GM11168 (cell line): ENCODE results near the gene BTBD2.

Experiments used
- in situ Hi-C: fragments of 300-500 bp; cut with MboI; formaldehyde crosslinking; loops from one replicate; pipeline ENCODE4 v1.12.0; 2022; ENCODE audit warnings: low sequenced_read_pairs; ENCODE audit not compliant: unreplicated experiment

BTBD2 gene

GRCh38 chr19:1944916-1945561 is 70.5 kb downstream of the BTBD2 start:
- in situ Hi-C loops: no loop called here

DNA sequence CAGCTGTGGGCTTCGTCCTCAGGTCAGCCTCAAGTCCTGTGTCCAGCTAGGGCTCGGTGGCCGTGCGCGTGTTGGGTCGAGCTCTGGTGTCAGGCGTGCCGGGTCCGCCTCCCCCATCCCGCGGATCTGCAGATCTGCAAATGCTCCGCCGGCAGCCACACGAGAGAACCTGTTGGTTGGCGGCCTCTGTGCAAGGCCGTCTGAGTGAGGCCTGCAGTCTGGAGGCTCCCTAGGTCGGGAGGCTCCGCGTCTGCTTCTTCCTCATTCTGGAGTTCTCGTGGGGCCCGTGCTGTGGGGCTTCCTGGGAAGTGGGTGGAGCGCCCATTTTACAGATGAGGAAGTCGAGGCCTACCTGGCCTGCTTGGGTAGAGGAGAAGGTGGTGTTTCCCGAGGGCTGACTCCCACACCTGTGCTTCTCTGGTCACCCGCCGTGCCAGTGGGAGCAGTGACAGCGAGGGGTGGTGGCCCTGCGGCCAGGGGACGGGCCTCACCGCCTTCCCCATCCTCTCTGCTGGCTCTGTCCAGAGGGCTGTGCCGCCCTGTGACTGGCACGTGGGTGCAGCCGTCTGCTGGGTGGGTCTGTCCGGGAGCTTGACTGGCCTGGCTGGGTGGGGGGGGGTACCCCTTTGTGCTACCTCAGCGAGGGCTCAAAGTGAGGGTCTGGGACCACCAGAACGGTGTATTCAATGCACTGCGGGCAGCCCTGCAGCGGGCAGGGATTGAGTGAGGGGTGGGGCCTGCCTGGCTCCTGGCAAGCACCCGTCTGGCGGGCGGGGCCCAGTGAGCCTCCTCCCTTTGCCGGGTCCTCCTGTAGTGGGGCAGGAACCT is 71.2 kb downstream of the BTBD2 start:
- in situ Hi-C loops: no loop called here

DNA sequence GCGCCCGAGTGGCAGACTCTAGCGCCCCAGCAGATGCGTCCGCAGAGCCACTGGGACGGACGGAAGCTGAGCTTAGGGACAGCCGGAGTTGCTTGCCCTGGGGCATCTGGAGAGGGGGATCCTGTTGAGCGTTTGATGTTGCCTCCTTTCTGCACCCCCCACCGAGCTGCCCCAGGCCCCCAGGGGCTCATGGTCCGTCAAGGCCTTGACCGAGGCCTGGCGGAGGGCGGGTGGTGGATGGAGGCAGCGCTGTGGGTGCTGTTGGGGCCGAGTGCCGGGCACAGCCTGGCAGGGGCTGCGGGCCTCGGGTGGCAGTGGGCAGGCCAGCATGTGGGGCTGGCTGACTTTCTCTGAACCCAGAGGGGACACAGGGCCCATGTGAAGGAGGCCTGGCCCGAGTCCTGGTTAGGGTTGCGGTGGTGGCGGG is 71.8 kb downstream of the BTBD2 start:
- in situ Hi-C loops: no loop called here

DNA sequence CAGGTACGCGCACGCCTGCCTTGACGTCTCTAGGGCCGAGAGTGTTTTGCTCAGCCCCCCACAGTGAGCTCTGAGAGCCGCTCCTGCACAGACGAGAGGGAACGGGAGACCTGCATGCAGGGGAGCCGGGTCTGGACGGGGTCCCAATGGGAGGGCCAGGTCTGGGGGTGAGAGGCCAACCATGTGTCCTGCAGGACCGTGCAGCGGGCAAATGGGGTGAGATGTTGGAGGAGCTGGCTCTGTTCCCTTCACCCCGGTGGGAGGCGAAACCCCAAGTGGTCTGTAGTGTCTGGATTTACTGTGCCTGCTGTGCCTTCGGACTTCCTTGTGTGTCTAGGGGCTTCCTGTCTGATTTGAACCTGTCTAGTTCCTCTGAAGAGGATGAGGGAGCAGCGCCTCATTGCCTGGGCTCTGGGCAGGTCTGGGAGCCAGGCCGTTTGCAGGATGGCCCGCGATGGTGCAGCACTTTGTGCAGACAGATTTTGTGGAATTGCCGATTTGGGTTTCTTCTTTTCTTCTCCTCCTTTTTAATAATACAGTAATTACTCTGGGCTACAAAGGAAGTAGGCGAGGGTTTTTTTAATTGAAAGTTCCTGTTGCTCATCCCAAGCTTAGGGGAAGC is 72.5 kb downstream of the BTBD2 start:
- in situ Hi-C loops: no loop called here

DNA sequence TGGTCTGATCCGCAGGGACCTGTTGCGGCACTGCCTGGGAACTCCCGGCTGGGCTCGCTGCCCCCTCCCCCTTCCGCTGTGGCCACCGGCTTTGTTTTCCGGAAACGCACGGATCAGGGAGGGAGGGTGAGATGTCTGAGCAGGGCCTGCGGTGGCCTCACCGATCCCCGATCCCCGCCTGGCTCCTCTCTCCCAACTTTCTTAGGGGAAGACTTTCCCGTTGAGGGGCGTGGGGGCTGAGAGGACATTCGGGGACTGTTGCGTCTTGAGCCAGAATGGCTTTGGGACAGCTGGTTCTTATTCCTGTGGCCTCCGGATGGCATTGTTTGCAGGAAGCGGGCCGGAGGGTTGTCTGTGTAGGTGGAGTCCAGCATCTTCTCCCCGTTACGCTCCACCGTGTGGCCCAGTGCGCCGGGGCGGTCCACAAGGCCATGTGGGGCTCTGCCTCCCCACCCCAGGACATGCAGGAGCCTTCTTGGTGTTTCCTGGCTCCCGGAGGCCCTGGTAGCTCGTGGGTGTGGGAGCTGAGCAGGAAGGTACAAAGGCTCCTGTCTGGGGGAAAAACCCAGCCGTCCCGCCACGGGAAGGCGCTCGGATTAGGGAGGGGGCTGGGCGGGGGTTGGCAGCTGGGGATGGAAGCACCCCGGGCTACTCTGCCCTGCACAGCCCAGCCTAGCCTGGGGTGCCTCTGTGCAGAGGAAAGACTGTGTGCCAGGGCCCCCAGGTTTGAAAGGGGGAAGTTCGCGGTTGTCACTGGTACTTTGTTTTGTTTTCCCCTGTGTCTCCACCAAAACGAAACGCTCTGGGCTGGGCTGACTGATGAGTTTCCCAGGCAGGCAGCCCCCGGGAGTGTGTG is 73.2 kb downstream of the BTBD2 start:
- in situ Hi-C loops: no loop called here

GRCh38 chr19:1941146-1942077 is 74.1 kb downstream of the BTBD2 start, which contains the start of gene CSNK1G2:
Gene CSNK1G2, plus strand, starts transcription at chr19:1941172. Its CDS starts 28,601 bp downstream, at chr19:1969773.
- in situ Hi-C loops: no loop called here

DNA sequence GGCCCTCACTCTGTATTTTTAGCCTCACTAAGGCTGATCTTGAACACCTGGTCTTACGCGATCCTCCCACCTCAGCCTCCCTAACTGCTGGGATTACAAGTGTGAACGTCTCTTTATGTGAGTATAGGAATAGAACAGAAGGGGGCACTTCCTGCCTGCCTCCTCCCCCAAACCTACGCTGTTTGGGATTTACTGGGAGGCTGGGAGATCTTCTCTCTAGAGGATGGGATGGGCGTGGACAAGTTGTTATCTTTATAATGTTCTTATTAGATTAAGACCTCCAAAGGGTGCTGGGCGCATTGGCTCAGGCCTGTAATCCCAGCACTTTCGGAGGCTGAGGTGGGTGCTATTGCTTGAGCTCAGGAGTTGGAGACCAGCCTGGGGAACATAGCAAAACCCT is 77.4 kb downstream of the BTBD2 start:
- in situ Hi-C loops: no loop called here

DNA sequence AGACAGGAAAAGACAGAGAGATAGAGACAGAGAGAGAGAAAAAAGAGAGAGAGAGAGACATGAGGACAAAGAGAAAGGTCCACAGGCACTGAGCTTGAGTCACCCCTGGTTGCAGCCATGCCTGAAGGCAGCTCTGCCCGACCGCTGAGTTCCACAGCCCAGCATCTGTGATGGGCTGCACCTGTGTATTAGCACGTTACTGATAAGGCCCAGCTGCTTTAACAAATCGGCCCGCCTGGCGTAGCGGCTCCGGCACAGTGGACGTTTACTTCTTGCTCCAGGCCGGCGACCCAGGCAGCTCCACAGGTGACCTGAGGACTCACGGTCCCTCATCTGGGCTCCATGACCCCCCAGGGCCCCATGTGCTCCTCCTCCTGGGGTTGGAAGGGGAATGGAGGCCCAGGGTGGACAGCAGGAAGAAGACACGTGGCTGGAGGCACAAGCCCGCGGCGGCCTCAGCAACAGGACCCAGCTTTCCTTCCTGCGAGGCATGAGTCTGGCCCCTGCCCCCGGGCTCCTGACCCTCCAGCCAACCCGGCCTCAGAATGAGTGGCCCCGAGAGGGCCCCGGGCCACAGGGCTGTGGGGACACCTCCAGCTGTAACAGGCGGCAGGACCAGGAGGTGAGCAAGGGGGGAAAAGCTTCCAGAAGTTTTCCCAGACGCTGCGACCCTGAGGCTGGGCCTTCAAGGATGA is 78.5 kb downstream of the BTBD2 start:
- in situ Hi-C loops: no loop called here

DNA sequence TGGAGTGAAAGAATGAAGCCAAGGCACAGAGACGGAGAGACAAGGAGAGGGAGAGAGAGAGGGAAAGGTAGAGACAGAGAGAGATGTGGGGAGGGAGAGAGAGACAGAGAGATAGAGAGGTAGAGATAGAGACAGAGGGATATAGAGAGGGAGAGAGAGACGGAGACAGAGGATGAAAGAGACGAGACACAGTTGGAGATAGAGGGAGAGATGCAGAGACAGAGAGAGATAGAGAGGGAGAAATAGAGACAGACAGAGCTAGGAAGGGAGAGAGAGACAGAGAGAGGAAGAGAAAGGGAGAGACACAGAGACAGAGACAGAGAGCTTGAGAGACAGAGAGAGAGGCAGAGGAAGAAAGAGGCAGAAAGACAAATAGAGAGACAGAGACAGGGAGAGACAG is 79.1 kb downstream of the BTBD2 start:
- in situ Hi-C loops: no loop called here

DNA sequence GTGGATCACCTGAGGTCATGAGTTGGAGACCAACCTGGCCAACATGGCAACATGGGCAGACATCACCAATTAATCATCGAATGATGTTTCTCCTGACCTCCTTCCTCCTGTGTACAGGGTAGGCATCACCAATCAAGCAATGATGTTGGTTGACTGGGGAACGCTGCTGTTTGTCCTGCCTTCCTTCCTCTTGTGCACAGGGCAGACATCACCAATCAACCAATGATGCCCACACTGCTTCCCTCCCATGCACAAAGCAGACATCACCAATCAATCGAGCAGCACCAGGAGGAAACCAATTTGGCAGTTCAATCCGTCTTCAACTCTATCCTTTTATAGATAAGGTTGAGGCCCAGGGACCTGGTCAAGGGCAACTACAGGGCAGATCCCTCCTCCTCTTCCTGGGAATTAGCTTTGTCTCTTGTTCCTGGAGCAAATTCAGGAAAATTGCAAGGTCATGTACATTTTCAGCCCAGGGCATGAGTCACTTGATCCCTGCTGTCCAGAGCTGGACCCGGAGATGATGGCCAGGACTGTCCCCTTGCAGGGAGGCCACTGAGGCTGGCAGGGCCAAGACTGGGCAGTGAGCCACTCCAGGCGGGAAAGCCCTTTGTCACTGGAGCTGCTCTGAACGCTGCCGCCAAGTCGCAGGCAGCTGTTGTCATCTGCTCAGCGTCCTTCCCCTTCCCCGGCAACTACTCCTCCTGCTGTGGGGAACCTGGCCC is 79.9 kb downstream of the BTBD2 start:
- in situ Hi-C loops: no loop called here
